GM10266 (cell line): ENCODE results near the gene ZDHHC11B.
"Not testable (repeated sequence)": the region's sequence is repeated elsewhere in the genome, so short reads cannot be mapped to it uniquely, and the experiment has no call there.

Experiments
- DNase-seq: peaks from one replicate; pipeline ENCODE4 v3.0.0; 2012; ENCODE audit errors: extremely low spot score
- CTCF ChIP-seq: IDR thresholded peaks from 2 replicates; pipeline ENCODE4 v1.5.1; 2012; ENCODE audit warnings: mild to moderate bottlenecking, low read depth; ENCODE audit not compliant: control insufficient read depth, insufficient read depth; ENCODE audit errors: missing control alignments

Gene ZDHHC11B

GRCh38 chr5:769485-770145, 14.9 kb downstream of the ZDHHC11B start:
- not testable (repeated sequence) for DNase-seq

- DNase-seq = no peak
- TF ChIP-seq CTCF = no peak
Measured at GRCh38 chr5:766666-767431, 17.7 kb downstream of the ZDHHC11B start.

- DNase-seq = no peak
- no peak for TF ChIP-seq CTCF
Measured at GRCh38 chr5:765948-766631, 18.4 kb downstream of the ZDHHC11B start.

- TF ChIP-seq CTCF = no peak
- no peak for DNase-seq
Measured at GRCh38 chr5:763998-764781, 20.3 kb downstream of the ZDHHC11B start.

- TF ChIP-seq CTCF = no peak
- no peak for DNase-seq
Measured at GRCh38 chr5:763397-763796, 21.1 kb downstream of the ZDHHC11B start.

GRCh38 chr5:762996-763395, 21.5 kb downstream of the ZDHHC11B start:
- not testable (repeated sequence) for DNase-seq

- DNase-seq = no peak
- TF ChIP-seq CTCF = no peak
Measured at GRCh38 chr5:761854-762710, 22.4 kb downstream of the ZDHHC11B start.
